K562 (cell line): ENCODE data around the gene ALG8. TPM values are rescaled to one million over a fixed set of nuclear protein-coding genes. Genes with fewer than 3 reads are reported as not detected.

Experiments used
- HDAC1 ChIP-seq, 2 experiments: fragments of 450-650 bp; IDR thresholded peaks; 2 replicates each; pipeline ENCODE4 v1.6.1; 2016 to 2017; ENCODE audit warnings: inconsistent platforms in 1 of 2, mild to moderate bottlenecking in 1 of 2, moderate library complexity in 1 of 2
- PHB2 ChIP-seq: fragments of 450-650 bp; IDR thresholded peaks from 2 replicates; pipeline ENCODE4 v1.6.1; 2017; ENCODE audit warnings: low read depth
- THAP12 ChIP-seq: fragments of 250-450 bp; sonication (Bioruptor Pico); IDR thresholded peaks from 2 replicates; pipeline ENCODE4 v1.9.0; 2021; ENCODE audit warnings: mild to moderate bottlenecking, inconsistent platforms
- TOE1 ChIP-seq, 2 experiments: fragments of 450-650 bp in 1 of 2; sonication (generic) in 1 of 2; formaldehyde crosslinking in 1 of 2; IDR thresholded peaks; 2 replicates each; pipeline versions ENCODE4 v1.7.1 to v1.8.0; 2016 to 2022; ENCODE audit warnings: borderline replicate concordance in 2 of 2, mild to moderate bottlenecking in 2 of 2, antibody characterized with exemption in 1 of 2, inconsistent platforms in 1 of 2, low read depth in 1 of 2, missing genetic modification reagents in 1 of 2, moderate library complexity in 1 of 2
- XRCC5 ChIP-seq: fragments of 200-400 bp; formaldehyde crosslinking; IDR thresholded peaks from 2 replicates; pipeline ENCODE4 v1.6.1; 2017; ENCODE audit warnings: low read depth, mild to moderate bottlenecking, low read length
- ZFP1 ChIP-seq: fragments of 450-650 bp; formaldehyde crosslinking; IDR thresholded peaks from 2 replicates; pipeline ENCODE4 v1.4.0; 2020; ENCODE audit warnings: mild to moderate bottlenecking, mixed read lengths
- ZKSCAN8 ChIP-seq: fragments of 200-800 bp; sonication (Bioruptor generic); IDR thresholded peaks from 2 replicates; pipeline ENCODE4 v1.6.1; 2016; ENCODE audit warnings: missing genetic modification characterization, missing compliant biosample characterization
- ZNF282 ChIP-seq: sonication (generic); formaldehyde crosslinking; IDR thresholded peaks from 2 replicates; pipeline ENCODE4 v1.8.1; 2023; ENCODE audit warnings: missing genetic modification reagents
- ZNF668 ChIP-seq: fragments of 250-450 bp; sonication (Bioruptor Pico); IDR thresholded peaks from 2 replicates; pipeline ENCODE4 v1.8.0; 2022; ENCODE audit warnings: mild to moderate bottlenecking, inconsistent platforms
- polyA plus RNA-seq, 8 experiments: library from polyadenylated mRNA; depleted of rRNA in 4 of 8; stranded (reverse) in 5 of 8; unstranded in 3 of 8; fragments of >200 nt; fragmentation: Nextera tagmentation in 2 of 8; fragmentation: Illumina TruSeq in 1 of 8; extraction: Ambion mirVana in 2 of 8; extraction: Trizol in 1 of 8; gene quantifications; 2 replicates each; pipeline versions ENCODE4 v1.2.1 to v1.2.3, GENCODE V29; 2011 to 2014; ENCODE audit warnings: inconsistent platforms in 1 of 8, missing spikeins in 1 of 8
- total RNA-seq, 7 experiments: library from RNA; depleted of rRNA in 6 of 7; stranded (reverse); fragments of >200 nt in 6 of 7; fragmentation: Illumina TruSeq in 2 of 7; extraction: Trizol in 2 of 7; gene quantifications; 2 replicates each; pipeline versions ENCODE4 v1.2.1 to v1.2.3, GENCODE V29; 2011 to 2021; ENCODE audit warnings: low replicate concordance in 1 of 7
- TF ChIP-seq, protein P1 (sequence below), 2 experiments: fragments of 450-650 bp; formaldehyde crosslinking in 1 of 2; IDR thresholded peaks; 2 replicates each; pipeline versions ENCODE4 v1.4.0 to v1.6.1; 2014 to 2020; ENCODE audit warnings: mild to moderate bottlenecking in 2 of 2, borderline replicate concordance in 1 of 2, low read depth in 1 of 2
- TF ChIP-seq, protein P2 (sequence below): fragments of 450-650 bp; IDR thresholded peaks from 2 replicates; pipeline ENCODE4 v1.6.1; 2018; ENCODE audit not compliant: partially characterized antibody

ALG8 gene
- total and polyA plus RNA-seq, 9 of the 15 experiments (the other 6 are each of a cell fraction or from before 2014, with no cell fraction given), result 59.3 to 189 (median 106) TPM

GRCh38 chr11:78050964-78051831 is 88.2 kb downstream of the ALG8 start (continued):
- TF ChIP-seq, protein P1, sequence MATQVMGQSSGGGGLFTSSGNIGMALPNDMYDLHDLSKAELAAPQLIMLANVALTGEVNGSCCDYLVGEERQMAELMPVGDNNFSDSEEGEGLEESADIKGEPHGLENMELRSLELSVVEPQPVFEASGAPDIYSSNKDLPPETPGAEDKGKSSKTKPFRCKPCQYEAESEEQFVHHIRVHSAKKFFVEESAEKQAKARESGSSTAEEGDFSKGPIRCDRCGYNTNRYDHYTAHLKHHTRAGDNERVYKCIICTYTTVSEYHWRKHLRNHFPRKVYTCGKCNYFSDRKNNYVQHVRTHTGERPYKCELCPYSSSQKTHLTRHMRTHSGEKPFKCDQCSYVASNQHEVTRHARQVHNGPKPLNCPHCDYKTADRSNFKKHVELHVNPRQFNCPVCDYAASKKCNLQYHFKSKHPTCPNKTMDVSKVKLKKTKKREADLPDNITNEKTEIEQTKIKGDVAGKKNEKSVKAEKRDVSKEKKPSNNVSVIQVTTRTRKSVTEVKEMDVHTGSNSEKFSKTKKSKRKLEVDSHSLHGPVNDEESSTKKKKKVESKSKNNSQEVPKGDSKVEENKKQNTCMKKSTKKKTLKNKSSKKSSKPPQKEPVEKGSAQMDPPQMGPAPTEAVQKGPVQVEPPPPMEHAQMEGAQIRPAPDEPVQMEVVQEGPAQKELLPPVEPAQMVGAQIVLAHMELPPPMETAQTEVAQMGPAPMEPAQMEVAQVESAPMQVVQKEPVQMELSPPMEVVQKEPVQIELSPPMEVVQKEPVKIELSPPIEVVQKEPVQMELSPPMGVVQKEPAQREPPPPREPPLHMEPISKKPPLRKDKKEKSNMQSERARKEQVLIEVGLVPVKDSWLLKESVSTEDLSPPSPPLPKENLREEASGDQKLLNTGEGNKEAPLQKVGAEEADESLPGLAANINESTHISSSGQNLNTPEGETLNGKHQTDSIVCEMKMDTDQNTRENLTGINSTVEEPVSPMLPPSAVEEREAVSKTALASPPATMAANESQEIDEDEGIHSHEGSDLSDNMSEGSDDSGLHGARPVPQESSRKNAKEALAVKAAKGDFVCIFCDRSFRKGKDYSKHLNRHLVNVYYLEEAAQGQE (IDR thresholded peaks at IDR 0.05; ENCODE audit: borderline replicate concordance), result 0 out of 2 replicates have a peak, but pooled peaks have one; percentile 45
- TF ChIP-seq, protein P1 (CRISPR knock-in tag; IDR thresholded peaks at IDR 0.05; ENCODE audit: low read depth), result no peak
- no peak for TF ChIP-seq THAP12 (CRISPR knock-in tag)
- TF ChIP-seq XRCC5, result no peak
- no peak for TF ChIP-seq HDAC1 (IDR thresholded peaks at IDR 0.05)
- 0 out of 2 replicates have a peak, but pooled peaks have one; percentile 30 for TF ChIP-seq ZKSCAN8
- TF ChIP-seq ZFP1 (CRISPR knock-in tag), result no peak
- no peak for TF ChIP-seq PHB2
- TF ChIP-seq TOE1 (IDR thresholded peaks at IDR 0.05; ENCODE audit: borderline replicate concordance), result 0 out of 2 replicates have a peak, but pooled peaks have one; percentile 19
- no peak for TF ChIP-seq TOE1 (CRISPR knock-in tag; IDR thresholded peaks at IDR 0.05; ENCODE audit: borderline replicate concordance, low read depth)
- TF ChIP-seq ZNF282 (CRISPR knock-in tag), result no peak
- peak; percentile 75; the same call in 1 of the 2 replicates for TF ChIP-seq ZNF668 (CRISPR knock-in tag)
- TF ChIP-seq, protein P2, sequence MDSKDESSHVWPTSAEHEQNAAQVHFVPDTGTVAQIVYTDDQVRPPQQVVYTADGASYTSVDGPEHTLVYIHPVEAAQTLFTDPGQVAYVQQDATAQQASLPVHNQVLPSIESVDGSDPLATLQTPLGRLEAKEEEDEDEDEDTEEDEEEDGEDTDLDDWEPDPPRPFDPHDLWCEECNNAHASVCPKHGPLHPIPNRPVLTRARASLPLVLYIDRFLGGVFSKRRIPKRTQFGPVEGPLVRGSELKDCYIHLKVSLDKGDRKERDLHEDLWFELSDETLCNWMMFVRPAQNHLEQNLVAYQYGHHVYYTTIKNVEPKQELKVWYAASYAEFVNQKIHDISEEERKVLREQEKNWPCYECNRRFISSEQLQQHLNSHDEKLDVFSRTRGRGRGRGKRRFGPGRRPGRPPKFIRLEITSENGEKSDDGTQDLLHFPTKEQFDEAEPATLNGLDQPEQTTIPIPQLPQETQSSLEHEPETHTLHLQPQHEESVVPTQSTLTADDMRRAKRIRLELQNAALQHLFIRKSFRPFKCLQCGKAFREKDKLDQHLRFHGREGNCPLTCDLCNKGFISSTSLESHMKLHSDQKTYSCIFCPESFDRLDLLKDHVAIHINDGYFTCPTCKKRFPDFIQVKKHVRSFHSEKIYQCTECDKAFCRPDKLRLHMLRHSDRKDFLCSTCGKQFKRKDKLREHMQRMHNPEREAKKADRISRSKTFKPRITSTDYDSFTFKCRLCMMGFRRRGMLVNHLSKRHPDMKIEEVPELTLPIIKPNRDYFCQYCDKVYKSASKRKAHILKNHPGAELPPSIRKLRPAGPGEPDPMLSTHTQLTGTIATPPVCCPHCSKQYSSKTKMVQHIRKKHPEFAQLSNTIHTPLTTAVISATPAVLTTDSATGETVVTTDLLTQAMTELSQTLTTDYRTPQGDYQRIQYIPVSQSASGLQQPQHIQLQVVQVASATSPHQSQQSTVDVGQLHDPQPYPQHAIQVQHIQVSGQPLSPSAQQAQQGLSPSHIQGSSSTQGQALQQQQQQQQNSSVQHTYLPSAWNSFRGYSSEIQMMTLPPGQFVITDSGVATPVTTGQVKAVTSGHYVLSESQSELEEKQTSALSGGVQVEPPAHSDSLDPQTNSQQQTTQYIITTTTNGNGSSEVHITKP, result peak; percentile 18
